ENCODE measurements around the gene NFYA.

NFYA gene

GRCh38 chr6:41136911-41137310, 64.1 kb downstream of the NFYA start:
- TF ChIP-seq GATA3 (IDR thresholded peaks at IDR 0.05; ENCODE audit: low read depth, low read length): no peak
- no peak for TF ChIP-seq GATA2 (IDR thresholded peaks at IDR 0.05; ENCODE audit: low read depth, low read length)

- TF ChIP-seq GATA3 (IDR thresholded peaks at IDR 0.05; ENCODE audit: low read depth, low read length) (no peak), GATA2 (IDR thresholded peaks at IDR 0.05; ENCODE audit: low read depth, low read length) (no peak)
Measured at GRCh38 chr6:41147917-41148316, 75.1 kb downstream of the NFYA start.
